HG03175 (cell line): ENCODE results near the gene ABO.
"Not testable (repeated sequence)": the region's sequence is repeated elsewhere in the genome, so short reads cannot be mapped to it uniquely, and the experiment has no call there.

Experiments
- ATAC-seq: cut with Tn5 transposase; IDR thresholded peaks from one replicate; pipeline ENCODE4 v1.9.1; 2021; ENCODE audit warnings: mild to moderate bottlenecking, moderate library complexity; ENCODE audit not compliant: unreplicated experiment

The ABO gene

GRCh38 chr9:133205996-133206931, 68.7 kb downstream of the ABO start:
- no peak for ATAC-seq

- not testable (repeated sequence) for ATAC-seq
These were observed 69.5 kb downstream of the ABO start for GRCh38 chr9:133205481-133205887.
